ENCODE results near the gene JARID2.

Gene JARID2

GRCh38 chr6:15470746-15471145 lies 224.9 kb downstream of the JARID2 start:
- DNase-seq (ENCODE audit: low spot score), result no peak

GRCh38 chr6:15472621-15473020 lies 226.8 kb downstream of the JARID2 start:
- DNase-seq (ENCODE audit: low spot score), result no peak

GRCh38 chr6:15473174-15473573 lies 227.3 kb downstream of the JARID2 start:
- no peak for DNase-seq (ENCODE audit: low spot score)

DNA sequence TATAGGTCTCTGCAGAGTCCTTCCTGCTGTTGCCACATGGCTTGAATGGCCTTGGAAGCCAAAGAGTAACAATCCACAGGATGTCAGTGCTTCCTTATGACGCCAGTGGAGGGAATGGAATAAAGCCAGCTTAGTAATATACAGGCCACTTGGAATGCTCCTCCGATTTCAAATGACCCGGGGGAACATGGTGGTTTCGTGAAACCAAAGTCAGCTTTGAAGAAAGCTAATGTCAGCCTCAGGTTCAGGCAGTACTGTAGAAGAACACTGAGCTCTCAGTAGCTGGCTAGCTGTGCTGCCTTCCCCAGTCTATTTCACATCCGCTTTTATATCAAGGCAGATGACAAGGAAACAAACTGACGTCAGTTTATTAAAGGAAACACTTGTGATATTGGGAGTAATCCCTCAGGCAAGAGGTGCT lies 227.9 kb downstream of the JARID2 start:
- no peak for DNase-seq (ENCODE audit: low spot score)

GRCh38 chr6:15474196-15474595 lies 228.3 kb downstream of the JARID2 start:
- DNase-seq (ENCODE audit: low spot score), result no peak

- no peak for DNase-seq (ENCODE audit: low spot score)
These were observed 229.4 kb downstream of the JARID2 start for GRCh38 chr6:15475261-15475660.

GRCh38 chr6:15475872-15476271 lies 230.0 kb downstream of the JARID2 start:
- no peak for DNase-seq (ENCODE audit: low spot score)

GRCh38 chr6:15476631-15477380 lies 230.9 kb downstream of the JARID2 start:
- no peak for DNase-seq (ENCODE audit: low spot score)

- no peak for DNase-seq (ENCODE audit: low spot score)
These were observed 231.9 kb downstream of the JARID2 start for GRCh38 chr6:15477746-15478145.

- no peak for DNase-seq (ENCODE audit: low spot score)
These were observed 233.9 kb downstream of the JARID2 start for GRCh38 chr6:15479761-15480160.

- DNase-seq (ENCODE audit: low spot score), result no peak
These were observed 234.7 kb downstream of the JARID2 start for GRCh38 chr6:15480525-15480924.

- no peak for DNase-seq (ENCODE audit: low spot score)
These were observed 235.8 kb downstream of the JARID2 start for GRCh38 chr6:15481390-15482291.

GRCh38 chr6:15483060-15483459 lies 237.2 kb downstream of the JARID2 start:
- DNase-seq (ENCODE audit: low spot score), result no peak

DNA sequence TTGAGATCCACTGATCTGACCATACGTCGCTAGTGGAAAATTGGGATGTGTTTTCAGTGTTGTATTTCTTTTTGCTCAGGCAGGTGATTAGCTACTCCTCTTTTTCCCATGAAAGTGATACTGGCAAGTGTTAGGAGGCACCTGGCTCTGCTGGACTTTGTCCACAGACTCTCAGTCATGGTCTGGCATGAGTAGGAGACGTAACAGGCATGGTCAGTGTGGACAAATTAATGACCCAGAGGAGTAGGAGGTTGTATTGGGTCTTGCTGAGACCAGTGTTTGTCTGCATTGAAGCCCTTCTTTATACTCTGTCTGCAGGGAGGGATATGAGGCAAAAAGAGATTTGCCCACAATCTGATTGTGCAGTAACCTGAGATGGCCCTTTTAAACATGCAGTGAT lies 238.3 kb downstream of the JARID2 start:
- DNase-seq (ENCODE audit: low spot score), result no peak

DNA sequence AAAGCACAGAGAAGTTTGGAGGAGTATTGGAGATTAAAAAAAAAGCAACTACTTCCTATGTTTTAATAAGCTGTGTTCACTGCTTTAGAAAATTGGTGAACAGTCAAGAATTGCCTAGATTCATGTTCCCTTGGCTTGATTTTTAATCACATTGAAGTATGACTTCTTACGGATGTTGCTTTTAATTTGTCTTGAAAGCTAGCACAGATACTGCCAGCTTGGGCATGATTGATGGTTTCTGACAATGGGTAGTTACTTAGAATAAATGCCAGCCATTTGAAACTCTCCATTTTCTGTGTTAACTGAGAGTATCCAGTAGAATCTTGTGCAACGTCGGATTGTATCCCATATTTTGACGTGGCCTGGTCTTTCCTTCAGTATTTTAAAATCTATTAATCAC lies 239.0 kb downstream of the JARID2 start:
- no peak for DNase-seq (ENCODE audit: low spot score)

DNA sequence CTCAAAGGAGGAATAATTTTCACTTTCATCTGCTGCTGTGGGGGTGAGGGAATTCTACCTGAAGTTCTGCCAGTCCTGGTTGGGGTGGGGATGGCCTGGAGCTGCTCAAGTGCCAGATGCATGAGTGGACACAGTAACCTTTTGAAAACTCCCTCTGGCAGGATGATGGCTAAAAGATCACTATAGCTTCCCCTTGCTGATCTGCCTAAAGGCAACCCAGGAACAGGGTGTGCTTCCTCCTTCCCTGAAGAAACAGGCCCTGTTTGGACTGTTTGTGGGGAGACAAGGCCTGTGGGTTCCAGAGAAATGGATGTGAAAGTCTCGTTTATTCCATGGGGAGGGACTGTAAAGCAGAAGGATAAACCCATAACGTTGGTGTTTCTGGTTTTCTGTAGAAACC lies 240.1 kb downstream of the JARID2 start:
- DNase-seq (ENCODE audit: low spot score), result no peak

GRCh38 chr6:15487262-15487661 lies 241.4 kb downstream of the JARID2 start:
- DNase-seq (ENCODE audit: low spot score), result no peak

DNA sequence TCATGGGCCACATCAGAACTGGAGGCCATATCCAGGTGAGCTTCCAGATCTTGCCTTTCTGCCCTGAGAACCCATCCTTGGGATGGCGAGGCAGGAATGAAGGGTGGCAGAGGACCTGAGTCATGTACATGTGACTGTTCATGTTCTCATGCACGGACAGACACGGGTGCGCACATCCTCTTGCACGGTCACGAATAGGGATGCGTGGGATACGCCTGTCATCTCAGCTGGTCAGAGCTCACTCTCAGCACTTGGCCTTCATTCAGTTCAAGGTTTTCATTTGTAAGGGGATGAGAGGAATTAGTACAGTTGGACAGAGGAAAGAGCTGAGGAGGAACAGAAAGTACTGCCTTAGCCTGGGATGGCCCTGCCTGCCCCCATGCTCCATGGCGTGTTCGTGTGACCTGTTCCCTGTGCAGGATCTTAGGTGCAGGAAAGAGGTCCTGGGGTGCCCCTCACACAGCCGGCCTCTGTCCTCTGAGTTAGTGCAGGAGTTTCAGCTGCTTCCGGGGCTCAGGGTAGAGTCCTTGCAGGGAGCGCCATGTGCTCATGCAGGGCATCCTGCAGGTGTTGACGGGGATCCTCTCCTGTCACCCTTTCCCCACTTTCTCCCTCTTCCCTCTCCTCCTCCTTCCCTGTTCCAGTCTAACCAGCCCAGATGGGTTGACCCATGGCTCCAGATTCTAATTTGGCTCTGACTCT lies 243.5 kb downstream of the JARID2 start:
- no peak for DNase-seq (ENCODE audit: low spot score)

GRCh38 chr6:15490242-15491100 lies 244.6 kb downstream of the JARID2 start:
- DNase-seq (ENCODE audit: low spot score), result no peak

- DNase-seq (ENCODE audit: low spot score), result no peak
These were observed 245.6 kb downstream of the JARID2 start for GRCh38 chr6:15491255-15491985.

- DNase-seq (ENCODE audit: low spot score), result no peak
These were observed 246.1 kb downstream of the JARID2 start for GRCh38 chr6:15491986-15492269.

Data from ecto neural progenitor cell (in vitro differentiated cells).